Stimulated activated CD8-positive, alpha-beta memory T cell treated with anti-CD3 and anti-CD28 coated beads, Interleukin-15, amount 100 ng/mL, for 48 hours (primary cell): ENCODE results near the gene CYSRT1.
A peak's percentile ranks its signal among the peaks of the same experiment; 100 is the strongest.

Experiments
- DNase-seq, 2 donors: peaks; one replicate each; pipeline ENCODE4 v3.0.0-alpha.2; 2020; ENCODE audit warnings: low read depth in 2 of 2

The CYSRT1 gene

GRCh38 chr9:137212520-137212919 is 12.5 kb upstream of the CYSRT1 start:
- DNase-seq: no peak

GRCh38 chr9:137213160-137214060 is 11.6 kb upstream of the CYSRT1 start:
- no peak for DNase-seq

GRCh38 chr9:137214620-137215019 is 10.4 kb upstream of the CYSRT1 start:
- no peak for DNase-seq

GRCh38 chr9:137215196-137215986 is 9.6 kb upstream of the CYSRT1 start:
- DNase-seq: no peak

- no peak for DNase-seq
These were observed 8.6 kb upstream of the CYSRT1 start for GRCh38 chr9:137216188-137216965.

- DNase-seq: no peak
These were observed 7.4 kb upstream of the CYSRT1 start for GRCh38 chr9:137217276-137218211.

- DNase-seq: no peak
These were observed 6.7 kb upstream of the CYSRT1 start for GRCh38 chr9:137218212-137218753.

- no peak for DNase-seq
These were observed 6.2 kb upstream of the CYSRT1 start for GRCh38 chr9:137218754-137219271.

- DNase-seq: no peak
These were observed 5.1 kb upstream of the CYSRT1 start for GRCh38 chr9:137219757-137220316.

GRCh38 chr9:137220317-137221094 is 4.5 kb upstream of the CYSRT1 start:
- DNase-seq: no peak

GRCh38 chr9:137221095-137221505 is 3.9 kb upstream of the CYSRT1 start:
- DNase-seq: no peak

GRCh38 chr9:137221506-137222111 is 3.4 kb upstream of the CYSRT1 start:
- no peak for DNase-seq

GRCh38 chr9:137222190-137223077 is 2.5 kb upstream of the CYSRT1 start, which contains the start of gene RNF208:
Gene RNF208 (minus strand): TSS chr9:137222240. CDS start chr9:137221212, 1,028 bp downstream.
- no peak for DNase-seq

GRCh38 chr9:137223078-137223970 is 1.6 kb upstream of the CYSRT1 start:
- peak; percentile 99 for DNase-seq

GRCh38 chr9:137225699-137226331 is 841 bp downstream of the CYSRT1 start:
- no peak for DNase-seq
